ENCODE data around the gene PARS2. TPM values are rescaled to one million over a fixed set of nuclear protein-coding genes. Genes with fewer than 3 reads are reported as not detected.

Gene PARS2
- total RNA-seq, 1 donor from 2014 or later: 4.0 TPM

GRCh38 chr1:54786778-54787177 lies 22.5 kb upstream of the PARS2 start:
- Mint-ChIP-seq H3K4me1 (ENCODE audit: low read depth) (no peaks in the 10 kb centered on the region), H3K36me3 (ENCODE audit: low read depth) (no peaks in the 10 kb centered on the region), H3K9me3 (ENCODE audit: low read depth) (no peaks in the 10 kb centered on the region), H3K4me3 (ENCODE audit: unreplicated experiment) (no peak overlapping the region), H3K27me3 (ENCODE audit: low read depth) (peaks cover 29% of the 10 kb centered on the region), H3K27ac (ENCODE audit: unreplicated experiment) (no peak overlapping the region)
- TF ChIP-seq CTCF (IDR thresholded peaks at IDR 0.05): no peak
- no peak for DNase-seq (ENCODE audit: low spot score)

- Mint-ChIP-seq H3K4me3 (ENCODE audit: unreplicated experiment) (no peak overlapping the region), H3K27me3 (ENCODE audit: low read depth) (peaks cover 24% of the 10 kb centered on the region), H3K9me3 (ENCODE audit: low read depth) (no peaks in the 10 kb centered on the region), H3K27ac (ENCODE audit: unreplicated experiment) (no peak overlapping the region), H3K36me3 (ENCODE audit: low read depth) (no peaks in the 10 kb centered on the region), H3K4me1 (ENCODE audit: low read depth) (no peaks in the 10 kb centered on the region)
- no peak for DNase-seq (ENCODE audit: low spot score)
- no peak for TF ChIP-seq CTCF (IDR thresholded peaks at IDR 0.05)
Measured at GRCh38 chr1:54784066-54784465, 19.7 kb upstream of the PARS2 start.

DNA sequence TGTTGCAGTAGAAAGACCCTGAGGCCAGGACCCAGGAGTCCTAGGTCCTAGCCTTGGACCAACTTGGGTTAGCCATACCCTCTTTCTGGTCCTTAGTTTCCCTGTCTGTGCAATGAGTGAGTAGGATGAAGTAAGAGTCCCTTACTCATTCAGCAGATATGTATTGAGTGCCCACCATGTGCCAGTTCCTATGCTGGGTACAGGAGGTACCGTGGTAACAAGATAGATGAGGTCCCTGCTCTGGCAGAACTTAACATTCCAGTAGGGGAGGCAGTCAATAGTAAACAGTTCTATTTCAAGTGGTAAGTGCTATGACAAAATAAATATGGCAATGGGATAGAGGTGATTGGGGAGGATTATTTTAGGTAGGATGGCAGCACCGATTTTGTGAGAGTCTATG lies 18.3 kb upstream of the PARS2 start:
- no peak for DNase-seq (ENCODE audit: low spot score)
- H3K9me3 Mint-ChIP-seq (ENCODE audit: low read depth): no peaks in the 10 kb centered on the region
- TF ChIP-seq CTCF (IDR thresholded peaks at IDR 0.05): no peak
- peaks cover 31% of the 10 kb centered on the region for H3K27me3 Mint-ChIP-seq (ENCODE audit: low read depth)
- no peaks in the 10 kb centered on the region for H3K36me3 Mint-ChIP-seq (ENCODE audit: low read depth)
- H3K4me1 Mint-ChIP-seq (ENCODE audit: low read depth): no peaks in the 10 kb centered on the region
- no peak overlapping the region for H3K27ac Mint-ChIP-seq (ENCODE audit: unreplicated experiment)
- no peak overlapping the region for H3K4me3 Mint-ChIP-seq (ENCODE audit: unreplicated experiment)

- Mint-ChIP-seq H3K27me3 (ENCODE audit: low read depth) (peaks cover 29% of the 10 kb centered on the region), H3K9me3 (ENCODE audit: low read depth) (no peaks in the 10 kb centered on the region), H3K27ac (ENCODE audit: unreplicated experiment) (no peak overlapping the region), H3K36me3 (ENCODE audit: low read depth) (no peaks in the 10 kb centered on the region), H3K4me1 (ENCODE audit: low read depth) (no peaks in the 10 kb centered on the region), H3K4me3 (ENCODE audit: unreplicated experiment) (no peak overlapping the region)
- no peak for TF ChIP-seq CTCF (IDR thresholded peaks at IDR 0.05)
- DNase-seq (ENCODE audit: low spot score): no peak
Measured at GRCh38 chr1:54782156-54782555, 17.8 kb upstream of the PARS2 start.

- no peak for DNase-seq (ENCODE audit: low spot score)
- no peaks in the 10 kb centered on the region for H3K4me1 Mint-ChIP-seq (ENCODE audit: low read depth)
- H3K27me3 Mint-ChIP-seq (ENCODE audit: low read depth): peaks cover 24% of the 10 kb centered on the region
- TF ChIP-seq CTCF (IDR thresholded peaks at IDR 0.05): no peak
- no peak overlapping the region for H3K27ac Mint-ChIP-seq (ENCODE audit: unreplicated experiment)
- no peaks in the 10 kb centered on the region for H3K36me3 Mint-ChIP-seq (ENCODE audit: low read depth)
- H3K9me3 Mint-ChIP-seq (ENCODE audit: low read depth): no peaks in the 10 kb centered on the region
- no peak overlapping the region for H3K4me3 Mint-ChIP-seq (ENCODE audit: unreplicated experiment)
Measured at GRCh38 chr1:54781023-54781723, 16.9 kb upstream of the PARS2 start.
